A549 (cell line): ENCODE results near the gene AK8. TPM values are rescaled to one million over a fixed set of nuclear protein-coding genes. Genes with fewer than 3 reads are reported as not detected.

Experiments
- ATAC-seq, 2 experiments: fragments of 200-7000 bp in 1 of 2; fragments of >200 bp in 1 of 2; cut with Nextera tagmentation in 1 of 2; cut with Tn5 transposase in 1 of 2; 3 replicates each; pipeline versions ENCODE4 v1.8.0 to v1.9.1; 2018 to 2020; ENCODE audit warnings: mild to moderate bottlenecking in 1 of 2, moderate library complexity in 1 of 2
- CTCF ChIA-PET: fragments of 300-600 bp; sonication (Branson Sonifier 250); formaldehyde crosslinking; extraction: SDS; loops from one replicate; lab custom pipeline; 2021; ENCODE audit warnings: antibody characterized with exemption, inconsistent platforms; lab: Yijun Ruan, JAX
- POLR2A ChIA-PET: fragments of 350-600 bp; formaldehyde crosslinking; extraction: SDS; loops from one replicate; lab custom pipeline; 2021; ENCODE audit warnings: antibody characterized with exemption, inconsistent platforms; lab: Yijun Ruan, JAX
- DNase-seq, 2 experiments: peaks; one replicate each; pipeline versions ENCODE4 v3.0.0 to v3.0.0-alpha.2; 2011 to 2016; ENCODE audit warnings: low read depth in 1 of 2, low spot score in 1 of 2
- FAIRE-seq: peaks from 2 replicates; lab custom pipeline; 2011; peaks lifted over from hg19 to GRCh38; lab: Jason Lieb, UNC
- H3K27ac ChIP-seq, 2 experiments: fragments of >200 bp; sonication (Bioruptor Twin); formaldehyde crosslinking; 3 replicates each; pipeline ENCODE4 v1.5.1; 2016 to 2017
- H3K4me1 ChIP-seq: fragments of >200 bp; sonication (Bioruptor Twin); formaldehyde crosslinking; 3 replicates; pipeline ENCODE4 v1.6.1; 2016
- H3K4me2 ChIP-seq: fragments of >200 bp; sonication (Bioruptor Twin); formaldehyde crosslinking; 3 replicates; pipeline ENCODE4 v1.6.1; 2016
- H3K4me3 ChIP-seq: fragments of >200 bp; sonication (Bioruptor Twin); formaldehyde crosslinking; 3 replicates; pipeline ENCODE4 v1.5.1; 2016
- H3K9me3 ChIP-seq: fragments of >200 bp; sonication (Bioruptor Twin); formaldehyde crosslinking; 3 replicates; pipeline ENCODE4 v1.6.1; 2016
- BCL3 ChIP-seq: fragments of >200 bp; sonication (Bioruptor Twin); formaldehyde crosslinking; IDR thresholded peaks from 3 replicates; pipeline ENCODE4 v1.6.1; 2016
- BHLHE40 ChIP-seq: IDR thresholded peaks from 2 replicates; pipeline ENCODE4 v1.6.1; 2012; ENCODE audit warnings: low read depth, low read length, inconsistent platforms
- CHD4 ChIP-seq: fragments of 200-600 bp; sonication (generic); IDR thresholded peaks from 2 replicates; pipeline ENCODE4 v1.6.1; 2016; ENCODE audit warnings: antibody characterized with exemption, mild to moderate bottlenecking, borderline replicate concordance
- CTCF ChIP-seq: fragments of >200 bp; sonication (Bioruptor Twin); formaldehyde crosslinking; IDR thresholded peaks from 3 replicates; pipeline ENCODE4 v1.5.1; 2016
- EHF ChIP-seq: fragments of 250-450 bp; sonication (Bioruptor Pico); IDR thresholded peaks from 2 replicates; pipeline ENCODE4 v1.5.0; 2020; ENCODE audit warnings: mild to moderate bottlenecking
- FOSL2 ChIP-seq, 2 experiments: fragments of 450-650 bp in 1 of 2; fragments of >200 bp in 1 of 2; sonication (Bioruptor Twin) in 1 of 2; formaldehyde crosslinking; IDR thresholded peaks; 2 replicates each; pipeline versions ENCODE4 v1.5.0 to v1.6.1; 2016 to 2020; ENCODE audit warnings: mild to moderate bottlenecking in 1 of 2, moderate library complexity in 1 of 2
- HOXB13 ChIP-seq: fragments of 250-450 bp; sonication (Bioruptor Pico); IDR thresholded peaks from 2 replicates; pipeline ENCODE4 v1.5.0; 2020; ENCODE audit warnings: low read depth, mild to moderate bottlenecking, moderate library complexity
- JUN ChIP-seq, 2 experiments: fragments of >200 bp; sonication (Bioruptor Twin); formaldehyde crosslinking; IDR thresholded peaks; 2 replicates in 1 of 2; 3 replicates in 1 of 2; pipeline ENCODE4 v1.6.1; 2016 to 2017
- JUNB ChIP-seq: fragments of >200 bp; sonication (Bioruptor Twin); formaldehyde crosslinking; IDR thresholded peaks from 2 replicates; pipeline ENCODE4 v1.6.1; 2016
- KDM5A ChIP-seq: fragments of 200-600 bp; sonication (generic); IDR thresholded peaks from 2 replicates; pipeline ENCODE4 v1.6.1; 2016; ENCODE audit warnings: antibody characterized with exemption, mild to moderate bottlenecking
- MAX ChIP-seq: IDR thresholded peaks from 2 replicates; pipeline ENCODE4 v1.6.1; 2012
- PBX3 ChIP-seq: IDR thresholded peaks from 2 replicates; pipeline ENCODE4 v1.6.1; 2012
- POLR2AphosphoS2 ChIP-seq: conservative IDR thresholded peaks from 2 replicates; pipeline ENCODE4 v1.6.1; 2012; ENCODE audit warnings: low read length, improper control_type of control experiment, inconsistent platforms
- RAD21 ChIP-seq, 2 experiments: fragments of >200 bp in 1 of 2; sonication (Bioruptor Twin) in 1 of 2; formaldehyde crosslinking in 1 of 2; IDR thresholded peaks in 1 of 2; conservative IDR thresholded peaks in 1 of 2; 2 replicates in 1 of 2; 3 replicates in 1 of 2; pipeline ENCODE4 v1.6.1; 2012 to 2018; ENCODE audit warnings: inconsistent platforms in 1 of 2
- RFX5 ChIP-seq: fragments of 450-650 bp; IDR thresholded peaks from 2 replicates; pipeline ENCODE4 v1.7.1; 2014; ENCODE audit warnings: antibody characterized with exemption, mild to moderate bottlenecking, moderate library complexity
- SMC3 ChIP-seq: fragments of >200 bp; sonication (Bioruptor Twin); formaldehyde crosslinking; IDR thresholded peaks from 3 replicates; pipeline ENCODE4 v1.6.1; 2018; ENCODE audit warnings: inconsistent platforms
- SREBF2 ChIP-seq: fragments of 450-650 bp; IDR thresholded peaks from 2 replicates; pipeline ENCODE4 v1.6.1; 2014; ENCODE audit warnings: mild to moderate bottlenecking, moderate library complexity
- TFCP2L1 ChIP-seq: fragments of 250-450 bp; sonication (Bioruptor Pico); IDR thresholded peaks from 2 replicates; pipeline ENCODE4 v1.5.0; 2021; ENCODE audit warnings: mild to moderate bottlenecking
- WGBS: methylation state at CpG from one replicate; pipeline ENCODE4 v1.1.6; 2017; ENCODE audit errors: missing lambda C conversion rate; 5-methylcytosine and 5-hydroxymethylcytosine counted together
- polyA plus RNA-seq, 4 experiments: library from polyadenylated mRNA; depleted of rRNA in 3 of 4; stranded (reverse); fragments of >200 nt; fragmentation: RNase III in 1 of 4; extraction: RNeasy Plus Mini Kit Qiagen cat#74134 plus additional on column Dnase treatment in 1 of 4; gene quantifications; 2 replicates in 3 of 4; 3 replicates in 1 of 4; pipeline ENCODE4 v1.2.3, GENCODE V29; 2011 to 2017
- TF ChIP-seq, protein P1 (sequence below): fragments of 450-650 bp; IDR thresholded peaks from 2 replicates; pipeline ENCODE4 v1.6.1; 2014; ENCODE audit warnings: antibody characterized with exemption
- TF ChIP-seq, protein P2 (sequence below): fragments of >200 bp; sonication (Bioruptor Twin); formaldehyde crosslinking; IDR thresholded peaks from 2 replicates; pipeline ENCODE4 v1.6.1; 2016

The AK8 gene
- polyA plus RNA-seq, 2 of the 4 experiments (the other 2 are of a cell fraction): 0.61 to 0.63 TPM

DNA sequence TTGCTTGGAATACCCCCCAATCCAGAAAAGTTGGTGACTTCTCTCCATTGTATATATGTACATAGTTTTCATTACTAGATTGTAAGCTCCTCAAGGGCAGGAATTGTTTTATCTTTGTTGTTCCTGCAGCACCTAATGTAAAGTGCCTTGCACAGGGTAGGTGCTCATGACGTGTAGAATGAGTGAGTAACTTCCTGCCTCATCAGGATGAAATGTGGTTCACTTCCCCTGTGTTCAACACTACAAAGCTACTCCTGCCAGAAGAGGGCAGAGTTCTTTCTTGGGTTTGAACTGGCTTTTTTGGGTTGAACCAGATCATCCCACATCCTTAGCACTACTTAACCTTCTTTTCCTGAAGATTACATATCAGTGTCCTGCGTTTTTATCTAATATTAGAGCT, 183.9 kb downstream of the AK8 start:
- no peaks in the 10 kb centered on the region for H3K4me1 ChIP-seq
- no peak overlapping the region for H3K4me3 ChIP-seq
- WGBS: 68% methylated on average over 2 of the region's 2 CpGs
- ATAC-seq (peak in 1 of 2 experiments; percentile 32; a peak in 1 of 6 replicates), FAIRE-seq (no peak), DNase-seq (peak in 1 of 2 experiments; percentile 24)
- H3K4me2 ChIP-seq: no peak overlapping the region
- peaks cover 47% of the 10 kb centered on the region for H3K9me3 ChIP-seq
- TF ChIP-seq RAD21 (conservative IDR thresholded peaks at IDR 0.05 in 1 of 2, IDR thresholded peaks at IDR 0.05 in 1 of 2): 0 out of 5 replicates have a peak, but pooled peaks of 1 of the 2 experiments have one; percentile 2
- no peak for TF ChIP-seq EHF
- CTCF ChIA-PET: interaction anchor here (0.7 to 1.1 kb wide), 2 partner anchors 106 to 119 kb away, joined by 3 read pairs; no protein-coding TSS in a partner anchor
- H3K27ac ChIP-seq: no peak overlapping the region
- POLR2A ChIA-PET: no interaction called here

DNA sequence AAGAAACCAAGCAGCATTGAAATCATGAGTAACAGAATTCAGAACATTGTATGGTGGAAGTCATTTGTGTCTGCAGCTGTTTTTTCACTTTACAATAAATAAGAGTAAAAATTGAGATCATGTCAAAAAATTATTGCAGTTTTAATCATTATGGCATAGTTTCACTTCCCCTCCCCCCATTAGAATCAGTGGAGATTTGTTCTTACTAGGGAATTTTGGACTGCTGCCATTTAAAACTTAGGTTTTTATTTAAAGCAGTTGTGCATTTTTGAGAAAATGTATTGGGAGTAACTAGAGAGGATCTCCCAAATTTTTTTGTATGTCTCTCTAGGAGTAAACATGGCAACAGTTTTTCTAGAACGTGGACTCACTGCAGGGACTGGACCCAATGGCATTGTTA, 187.4 kb downstream of the AK8 start:
- DNase-seq (no peak), FAIRE-seq (no peak), ATAC-seq (no peak)
- CTCF ChIA-PET: interaction anchor here (1.0 to 2.5 kb wide), 3 partner anchors 11 to 211 kb away, joined by 4 to 15 read pairs (median 5); no protein-coding TSS in a partner anchor
- 88% methylated on average over 1 of the region's 1 CpG for WGBS
- POLR2A ChIA-PET: no interaction called here
- Histone ChIP-seq H3K4me2 (no peak overlapping the region), H3K4me3 (no peak overlapping the region), H3K27ac (no peak overlapping the region), H3K9me3 (peaks cover 16% of the 10 kb centered on the region)
- TF ChIP-seq PBX3: no peak
- no peak for TF ChIP-seq TFCP2L1
- no peak for TF ChIP-seq JUN (IDR thresholded peaks at IDR 0.05)
- no peak for TF ChIP-seq RFX5
- no peak for TF ChIP-seq SMC3
- no peak for TF ChIP-seq FOSL2 (IDR thresholded peaks at IDR 0.05)
- no peak for TF ChIP-seq FOSL2 (CRISPR knock-in tag; IDR thresholded peaks at IDR 0.05)
- TF ChIP-seq CTCF: no peak
- no peak for TF ChIP-seq MAX
- TF ChIP-seq, protein P1, sequence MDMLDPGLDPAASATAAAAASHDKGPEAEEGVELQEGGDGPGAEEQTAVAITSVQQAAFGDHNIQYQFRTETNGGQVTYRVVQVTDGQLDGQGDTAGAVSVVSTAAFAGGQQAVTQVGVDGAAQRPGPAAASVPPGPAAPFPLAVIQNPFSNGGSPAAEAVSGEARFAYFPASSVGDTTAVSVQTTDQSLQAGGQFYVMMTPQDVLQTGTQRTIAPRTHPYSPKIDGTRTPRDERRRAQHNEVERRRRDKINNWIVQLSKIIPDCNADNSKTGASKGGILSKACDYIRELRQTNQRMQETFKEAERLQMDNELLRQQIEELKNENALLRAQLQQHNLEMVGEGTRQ: no peak
- TF ChIP-seq SREBF2: no peak
- no peak for TF ChIP-seq CHD4
- TF ChIP-seq HOXB13: no peak
- TF ChIP-seq EHF: no peak
- TF ChIP-seq, all 56 proteins: peak for 0
- H3K4me1 ChIP-seq: no peaks in the 10 kb centered on the region

DNA sequence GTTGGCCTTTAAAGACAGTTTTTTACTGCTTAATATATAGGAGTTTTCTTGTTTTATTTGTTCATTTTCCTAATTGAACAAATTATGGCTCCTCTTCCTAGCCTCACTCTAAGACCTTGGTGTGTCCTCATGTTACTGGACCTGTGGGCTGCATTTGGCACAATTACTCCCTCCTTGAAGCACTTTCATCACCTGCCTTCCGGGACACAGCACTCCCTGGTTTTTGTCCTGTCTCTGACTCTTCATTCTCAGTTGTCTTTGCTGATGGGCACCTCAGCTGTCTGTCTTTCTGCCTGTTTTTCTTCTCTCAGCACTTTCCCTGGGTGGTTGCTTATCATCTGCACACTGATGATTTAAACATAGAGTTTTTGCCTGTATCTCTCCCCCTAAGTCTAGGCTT, 194.2 kb downstream of the AK8 start:
- WGBS: 91% methylated on average over 1 of the region's 1 CpG
- no peaks in the 10 kb centered on the region for H3K9me3 ChIP-seq
- ATAC-seq (no peak), FAIRE-seq (no peak), DNase-seq (no peak)
- H3K4me1 ChIP-seq: no peaks in the 10 kb centered on the region
- H3K4me3 ChIP-seq: no peak overlapping the region
- H3K27ac ChIP-seq: no peak overlapping the region
- H3K4me2 ChIP-seq: no peak overlapping the region
- CTCF ChIA-PET: no interaction called here
- POLR2A ChIA-PET: no interaction called here
- TF ChIP-seq BHLHE40 (no peak), JUNB (no peak), KDM5A (no peak), HOXB13 (no peak), POLR2AphosphoS2 (no peak), BCL3 (no peak), RAD21 (conservative IDR thresholded peaks at IDR 0.05 in 1 of 2, IDR thresholded peaks at IDR 0.05 in 1 of 2) (no peak)
- TF ChIP-seq, protein P2, sequence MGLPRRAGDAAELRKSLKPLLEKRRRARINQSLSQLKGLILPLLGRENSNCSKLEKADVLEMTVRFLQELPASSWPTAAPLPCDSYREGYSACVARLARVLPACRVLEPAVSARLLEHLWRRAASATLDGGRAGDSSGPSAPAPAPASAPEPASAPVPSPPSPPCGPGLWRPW: no peak
